ENCODE measurements around the gene THSD7B.
A peak's percentile ranks its signal among the peaks of the same experiment; 100 is the strongest.
"Not testable (repeated sequence)": the region's sequence is repeated elsewhere in the genome, so short reads cannot be mapped to it uniquely, and the experiment has no call there.

The THSD7B gene

DNA sequence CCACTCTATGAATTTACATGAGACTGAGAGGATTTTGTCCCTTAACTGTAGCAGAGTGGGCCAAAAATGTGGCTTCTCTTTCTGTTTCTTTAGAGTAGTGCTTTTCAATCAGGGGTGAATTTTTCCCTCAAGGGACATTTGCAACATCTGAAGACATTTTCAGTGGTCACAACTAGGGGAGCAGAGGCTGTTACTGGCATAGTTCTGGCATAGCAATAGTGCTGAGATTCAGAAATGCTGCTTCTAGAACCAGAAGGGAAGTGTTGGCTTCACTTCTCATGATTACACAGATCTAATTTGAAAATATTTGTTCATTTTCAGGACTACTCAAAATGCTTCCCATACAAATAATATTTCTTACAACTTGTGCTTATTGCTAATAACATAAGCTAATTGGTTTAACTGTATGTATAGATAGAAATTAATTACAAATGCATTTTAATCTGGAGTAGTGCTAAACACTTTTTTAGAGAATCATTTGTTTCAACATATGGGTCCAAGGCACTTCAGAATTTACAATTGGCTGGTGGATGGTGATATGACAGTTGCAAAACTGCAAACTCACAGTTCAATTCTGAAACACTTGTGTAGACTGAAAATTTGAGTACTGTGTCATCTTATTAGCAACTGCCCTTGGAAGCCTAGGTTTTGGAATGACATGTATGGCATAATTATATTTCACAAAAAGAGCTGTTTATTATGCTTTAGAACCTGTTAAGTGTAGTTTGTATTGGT, 526.7 kb downstream of the THSD7B start:
- DNase-seq, result no peak

DNA sequence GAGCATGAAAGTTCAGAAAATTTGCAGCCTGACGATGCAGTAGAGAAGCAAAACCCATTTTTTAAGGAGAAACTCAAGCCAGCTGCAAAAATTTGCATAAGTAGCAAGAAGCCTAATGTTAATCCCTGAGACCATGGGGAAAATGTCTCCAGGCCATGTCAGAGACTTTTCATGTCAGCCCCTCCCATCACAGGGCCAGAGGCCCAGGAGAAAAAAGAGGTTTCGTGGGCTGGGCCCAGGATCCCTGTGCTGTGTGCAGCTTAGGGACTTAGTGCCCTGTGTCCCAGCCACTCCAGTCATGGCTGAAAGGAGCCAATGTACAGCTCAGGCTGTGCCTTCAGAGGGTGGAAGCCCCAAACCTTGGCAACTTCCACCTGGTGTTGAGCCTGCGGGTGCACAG, 533.0 kb downstream of the THSD7B start:
- DNase-seq, result no peak

DNA sequence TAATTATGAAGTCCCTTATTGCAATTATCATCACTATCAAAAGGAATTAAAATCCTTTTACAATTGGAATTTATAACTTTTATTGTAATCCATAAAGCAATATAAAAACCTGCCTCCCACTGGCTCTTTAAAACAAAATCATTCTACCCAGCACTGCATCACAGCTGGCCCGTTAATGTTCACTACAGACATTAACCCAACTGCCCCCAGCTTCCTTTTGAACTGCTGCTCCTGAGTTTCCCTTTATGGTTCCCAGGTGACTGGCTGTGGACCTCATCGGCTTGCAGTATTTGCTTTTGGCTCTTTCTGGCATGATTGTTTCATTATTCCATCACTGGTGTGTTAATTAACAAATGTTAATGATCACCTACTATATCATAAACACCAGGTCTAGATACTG, 535.6 kb downstream of the THSD7B start:
- DNase-seq, result peak; percentile 50

DNA sequence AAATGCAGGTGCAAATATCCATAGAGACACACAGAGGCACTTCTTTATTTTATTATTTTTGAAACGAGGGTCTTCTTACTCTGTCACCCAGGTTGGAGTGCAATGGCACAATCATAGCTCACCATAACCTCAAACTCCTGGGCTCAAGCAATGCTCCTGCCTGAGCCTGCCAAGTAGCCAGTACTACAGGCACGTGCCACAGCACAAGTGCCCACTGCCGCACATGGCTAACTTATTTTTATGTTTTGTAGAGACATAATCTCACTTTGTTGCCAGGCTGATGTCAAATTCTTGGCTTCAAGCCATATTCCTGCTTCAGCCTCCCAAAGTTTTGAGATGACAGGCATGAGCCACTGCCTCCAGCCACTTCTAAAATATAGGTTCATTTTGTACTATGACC, 537.6 kb downstream of the THSD7B start:
- peak; percentile 1 for DNase-seq

DNA sequence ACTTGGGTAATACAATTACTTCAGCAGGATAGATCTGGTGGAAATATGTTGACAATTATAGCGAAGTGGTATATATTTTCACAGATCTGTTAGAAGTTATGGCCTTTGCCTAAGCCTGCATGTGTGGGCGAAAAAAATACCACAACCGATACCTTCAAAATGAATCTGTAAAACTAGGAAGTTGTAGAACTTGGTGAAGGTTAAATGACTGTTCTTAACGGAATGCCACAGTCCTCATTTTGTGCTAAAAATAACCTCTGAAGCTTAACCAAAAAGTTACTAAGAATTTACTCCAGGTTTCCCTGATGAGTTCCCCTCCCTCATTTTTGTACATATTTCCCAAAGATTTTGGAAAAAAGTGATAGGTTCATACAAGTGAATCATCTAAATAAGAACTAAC, 550.7 kb downstream of the THSD7B start:
- DNase-seq, result no peak

DNA sequence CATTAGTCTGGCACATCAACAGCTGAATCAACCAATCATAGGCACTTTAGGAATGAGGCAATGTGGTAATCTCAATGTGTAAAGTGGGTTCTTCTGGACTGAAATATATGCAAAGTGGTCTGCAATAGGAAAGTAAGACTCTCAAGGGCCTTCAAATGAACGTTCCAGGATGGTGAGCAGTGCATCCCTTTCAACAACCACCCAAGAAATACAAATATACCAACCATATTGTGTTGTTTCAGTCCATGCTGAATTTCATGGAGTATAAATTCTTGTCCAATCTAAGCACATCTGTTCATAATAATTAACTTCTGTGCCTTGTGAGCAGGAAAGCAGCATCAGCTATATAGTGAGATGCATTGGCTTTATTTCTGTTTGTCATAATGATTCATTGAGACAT, 556.2 kb downstream of the THSD7B start:
- peak; percentile 13 for DNase-seq

DNA sequence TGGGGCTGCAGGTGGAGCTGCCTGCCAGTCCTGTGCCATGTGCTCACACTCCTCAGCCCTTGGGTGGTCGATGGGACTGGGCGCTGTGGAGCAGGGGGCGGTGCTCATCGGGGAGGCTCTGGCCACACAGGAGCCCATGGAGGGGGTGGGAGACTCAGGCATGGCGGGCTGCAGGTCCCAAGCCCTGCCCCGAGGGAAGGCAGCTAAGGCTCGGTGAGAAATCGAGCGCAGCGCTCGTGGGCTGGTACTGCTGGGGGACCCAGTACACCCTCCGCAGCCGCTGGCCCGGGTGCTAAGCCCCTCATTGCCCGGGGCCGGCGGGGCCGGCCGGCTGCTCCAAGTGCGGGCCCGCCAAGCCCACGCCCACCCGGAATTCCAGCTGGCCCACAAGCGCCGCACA, 566.2 kb downstream of the THSD7B start:
- not testable (repeated sequence) for DNase-seq

DNA sequence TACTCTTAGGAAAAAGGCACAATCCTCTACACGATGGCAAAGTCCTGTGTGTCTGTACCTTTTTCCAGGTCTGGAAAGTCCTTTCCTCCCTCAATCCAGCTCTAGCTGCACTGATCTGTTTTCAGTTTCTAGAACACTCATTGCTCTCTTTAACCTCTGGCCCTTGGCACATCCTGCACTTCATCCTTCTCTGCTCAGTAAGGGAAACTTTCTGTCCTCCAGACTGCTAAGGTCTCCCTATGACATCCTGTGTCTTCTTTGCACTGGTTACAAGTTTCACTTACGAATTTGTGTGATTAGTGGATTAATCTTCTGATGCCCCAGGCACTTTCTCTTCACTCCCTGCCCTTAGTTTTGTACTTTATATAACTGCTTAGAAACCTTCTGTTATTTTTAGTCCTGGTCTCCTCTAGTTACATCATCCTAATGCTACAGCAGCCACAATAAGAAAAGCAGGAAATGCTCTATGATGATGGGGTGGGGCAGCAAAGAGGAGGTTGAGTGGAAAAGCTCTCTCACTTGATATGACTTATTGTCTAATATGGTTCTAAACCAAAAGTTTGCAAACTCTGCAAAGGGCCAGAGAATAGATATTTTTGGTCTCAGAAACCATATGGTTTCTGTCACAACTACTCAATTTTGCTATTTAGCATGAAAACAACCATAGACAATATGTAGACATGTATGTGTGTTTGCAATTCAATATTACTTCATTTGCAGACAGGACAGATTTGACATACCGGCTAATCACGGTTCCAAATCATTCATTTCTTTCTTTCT, 568.2 kb downstream of the THSD7B start:
- peak; percentile 13 for DNase-seq

DNA sequence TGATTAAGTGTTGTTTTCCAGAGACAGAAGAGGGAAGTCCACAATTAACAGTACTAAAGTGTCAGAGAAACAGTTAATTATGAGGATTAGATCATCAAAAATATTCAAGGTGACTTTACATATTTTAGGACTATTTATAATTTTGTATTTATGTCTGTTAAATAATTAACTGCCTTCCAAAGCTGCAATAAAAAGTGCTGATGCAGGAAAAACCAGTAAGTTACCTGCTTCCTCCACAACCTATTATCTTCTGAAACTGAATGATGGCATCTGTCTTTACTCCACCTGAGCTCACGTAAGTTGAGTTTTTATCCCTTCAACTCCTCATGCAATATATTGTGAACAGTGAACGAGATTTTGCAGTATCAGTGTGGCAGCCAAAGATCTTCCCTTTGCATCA, 570.7 kb downstream of the THSD7B start:
- DNase-seq, result no peak

DNA sequence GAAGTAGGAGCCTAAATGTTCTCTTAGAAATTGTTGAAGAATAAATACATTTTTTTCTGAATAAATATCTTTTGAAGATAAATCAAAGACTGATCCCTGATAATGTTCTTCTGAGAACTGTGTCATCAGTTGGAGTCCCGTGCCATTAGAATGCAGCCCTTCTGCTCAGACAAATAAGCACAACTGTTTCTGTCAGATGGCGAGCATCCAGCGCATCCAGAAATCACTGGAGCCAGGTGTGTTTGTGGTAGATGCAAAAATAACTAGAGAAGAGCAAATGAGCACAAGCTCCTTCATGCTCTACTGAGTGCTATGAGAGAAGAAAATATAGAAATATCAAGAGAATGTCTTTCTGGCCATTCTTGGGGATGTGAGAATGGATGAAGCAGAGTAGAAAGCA, 573.7 kb downstream of the THSD7B start:
- no peak for DNase-seq

DNA sequence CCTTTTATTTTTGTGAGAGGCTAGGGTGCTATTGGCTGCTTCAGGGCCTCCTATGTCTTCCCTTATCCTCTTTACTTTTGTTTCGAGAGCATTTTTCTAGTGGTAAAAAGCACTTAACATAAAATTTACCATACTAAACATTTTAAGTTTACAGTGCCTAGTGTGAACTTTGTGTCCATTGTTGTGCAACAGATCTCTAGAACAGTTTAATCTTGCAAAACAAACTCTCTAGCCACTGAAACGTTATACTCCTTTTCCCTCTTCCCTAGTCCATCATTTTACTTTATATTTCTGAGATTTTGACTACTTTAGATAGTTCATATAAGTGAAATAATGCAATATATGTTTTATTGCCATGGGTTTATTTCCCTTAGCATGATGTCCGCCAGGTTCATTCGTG, 580.6 kb downstream of the THSD7B start:
- no peak for DNase-seq

DNA sequence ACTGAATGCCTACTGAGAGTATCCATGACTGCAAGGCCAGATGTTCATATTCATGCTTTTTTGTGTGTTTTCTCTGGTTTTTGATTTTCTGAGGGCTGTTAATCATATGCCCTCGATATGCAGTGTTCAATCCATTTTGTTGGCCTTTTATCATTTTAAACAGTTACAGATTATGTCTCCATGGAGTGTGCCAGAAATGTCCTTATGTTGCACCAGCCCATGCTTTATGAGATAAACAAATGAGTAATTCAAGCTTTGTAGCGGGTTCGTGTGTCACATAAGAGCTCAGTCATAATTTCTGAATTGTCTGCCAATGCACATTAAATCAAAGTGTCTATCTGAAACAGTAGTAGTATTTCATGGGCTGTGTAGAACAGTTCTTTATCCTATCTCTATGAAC, 583.0 kb downstream of the THSD7B start:
- DNase-seq, result peak; percentile 25

DNA sequence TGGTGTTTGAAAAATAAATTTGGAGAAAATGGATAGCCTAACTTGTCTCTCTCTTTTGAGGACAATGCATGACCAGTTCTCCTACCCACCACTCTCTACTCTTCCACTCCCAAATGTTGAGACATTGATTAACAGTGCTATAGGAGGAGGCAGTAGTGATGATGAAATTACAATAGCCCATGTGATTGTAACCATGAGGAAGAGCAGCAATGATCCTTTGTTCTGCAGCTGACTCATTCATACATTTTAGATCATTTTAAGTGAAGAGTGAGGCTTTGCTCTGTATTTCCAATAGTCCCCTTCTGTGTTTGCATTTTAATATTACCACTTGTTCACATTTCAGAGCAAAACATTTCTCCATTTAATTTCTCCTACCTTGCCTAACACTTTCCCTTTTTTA, 592.3 kb downstream of the THSD7B start:
- no peak for DNase-seq

DNA sequence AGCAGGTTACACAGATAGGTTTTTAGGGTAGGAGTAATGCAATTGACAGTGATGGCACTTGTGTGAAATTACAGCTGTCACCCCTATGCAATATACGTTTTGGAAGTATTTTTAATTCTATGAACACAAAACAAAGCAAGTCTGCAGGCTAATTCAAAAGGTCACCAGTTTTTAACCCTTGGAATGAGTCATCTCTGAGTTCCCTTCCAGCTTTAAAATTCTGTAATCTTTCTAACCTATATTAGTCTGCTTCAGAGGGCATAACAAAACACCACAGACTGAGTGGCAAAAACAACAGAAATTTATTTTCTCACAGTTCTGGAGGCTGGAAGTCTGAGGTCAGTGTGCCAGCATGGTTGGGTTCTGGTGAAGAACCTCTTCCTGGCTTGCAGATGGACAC, 602.0 kb downstream of the THSD7B start:
- DNase-seq, result peak; percentile 4

DNA sequence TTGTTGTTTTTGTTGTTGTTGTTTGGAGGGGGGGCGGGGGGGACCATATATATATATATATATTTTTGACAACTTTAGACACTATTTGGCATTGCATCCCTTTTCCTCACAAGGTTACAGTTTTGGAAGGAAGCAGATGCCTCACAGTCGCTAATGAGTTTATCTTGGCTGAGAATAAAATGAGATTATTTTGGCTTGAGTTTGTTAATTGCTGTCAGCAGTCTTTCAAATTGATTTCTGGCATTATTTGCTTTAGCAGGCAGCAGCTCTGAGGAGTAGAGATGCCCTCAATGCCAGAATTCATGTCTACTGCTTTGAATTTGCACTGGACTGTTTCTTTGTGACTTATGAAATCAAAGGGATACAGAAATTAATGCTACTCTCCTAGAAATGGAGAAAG, 603.8 kb downstream of the THSD7B start:
- peak; percentile 8 for DNase-seq

DNA sequence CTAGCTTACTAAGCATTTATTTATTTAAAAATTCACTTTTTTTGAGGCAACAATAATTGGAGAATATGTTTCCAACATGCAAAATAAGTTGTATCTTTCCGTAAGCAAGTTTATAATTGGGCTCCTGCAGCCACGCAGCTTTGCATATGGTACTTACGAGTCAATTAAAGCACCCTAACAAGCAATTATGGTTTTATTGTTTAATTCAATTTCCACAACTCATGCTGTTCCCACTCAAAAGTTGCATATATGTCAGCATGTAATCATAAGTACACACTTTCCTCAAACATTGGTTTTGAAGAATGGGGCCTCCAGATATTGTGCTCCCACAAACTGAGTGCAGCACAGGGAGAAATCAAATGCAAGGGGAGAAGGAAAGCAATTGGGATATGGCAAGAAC, 613.8 kb downstream of the THSD7B start:
- peak; percentile 46 for DNase-seq

DNA sequence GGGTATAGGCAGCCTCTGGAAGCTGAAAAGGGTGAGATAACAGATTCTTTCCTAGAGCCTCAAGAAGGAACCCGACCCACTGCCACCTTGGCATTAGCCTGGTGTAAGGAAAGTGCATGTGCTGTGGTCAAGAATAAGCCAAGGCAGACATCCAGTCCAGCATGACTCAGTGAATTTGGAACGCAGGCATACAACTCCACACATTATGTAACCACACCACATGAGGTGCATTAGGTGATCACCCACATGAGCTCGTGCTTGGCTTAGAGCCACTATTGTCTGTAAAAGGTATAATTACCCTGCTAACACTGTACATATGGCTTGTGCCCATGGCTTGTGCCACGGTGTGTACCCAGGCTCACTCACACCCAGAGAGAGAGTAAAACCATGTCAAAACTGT, 615.3 kb downstream of the THSD7B start:
- peak; percentile 75 for DNase-seq

DNA sequence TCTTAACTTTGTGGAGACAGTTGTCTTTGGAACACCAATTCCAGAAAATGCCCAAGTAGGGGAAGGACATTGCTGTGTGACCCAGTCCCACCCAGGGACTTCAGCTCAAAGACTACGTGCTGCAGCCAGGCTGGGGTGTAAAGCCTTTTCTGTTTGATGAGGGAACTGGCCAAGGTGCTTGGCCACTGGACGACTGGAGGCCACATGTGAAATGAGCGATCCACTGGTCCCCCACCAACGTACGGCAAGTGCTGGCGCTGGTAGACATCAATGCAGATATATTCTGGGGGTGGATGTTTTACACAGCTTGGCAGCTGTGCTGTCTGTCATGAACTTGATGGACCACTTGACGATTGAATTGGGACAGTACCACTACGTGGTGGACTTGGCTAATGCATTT, 616.4 kb downstream of the THSD7B start:
- no peak for DNase-seq

DNA sequence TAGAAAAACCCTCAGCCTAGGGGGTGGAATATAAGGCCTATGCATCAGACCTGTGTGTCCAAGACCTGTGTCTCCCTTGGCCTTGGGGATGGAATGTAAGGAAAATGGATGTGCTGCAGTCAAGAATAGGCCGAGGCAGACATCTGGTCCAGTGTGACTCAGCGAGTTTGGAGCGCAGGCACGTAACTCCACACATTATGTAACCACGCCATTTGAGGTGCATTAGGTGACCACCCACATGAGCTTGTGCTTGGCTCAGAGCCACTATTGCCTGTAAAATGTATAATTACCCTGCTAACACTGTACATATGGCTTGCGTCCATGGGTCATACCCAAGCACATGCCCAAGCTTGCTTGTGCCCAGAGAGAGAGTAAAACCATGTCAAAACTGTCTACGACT, 618.0 kb downstream of the THSD7B start:
- DNase-seq, result peak; percentile 31

DNA sequence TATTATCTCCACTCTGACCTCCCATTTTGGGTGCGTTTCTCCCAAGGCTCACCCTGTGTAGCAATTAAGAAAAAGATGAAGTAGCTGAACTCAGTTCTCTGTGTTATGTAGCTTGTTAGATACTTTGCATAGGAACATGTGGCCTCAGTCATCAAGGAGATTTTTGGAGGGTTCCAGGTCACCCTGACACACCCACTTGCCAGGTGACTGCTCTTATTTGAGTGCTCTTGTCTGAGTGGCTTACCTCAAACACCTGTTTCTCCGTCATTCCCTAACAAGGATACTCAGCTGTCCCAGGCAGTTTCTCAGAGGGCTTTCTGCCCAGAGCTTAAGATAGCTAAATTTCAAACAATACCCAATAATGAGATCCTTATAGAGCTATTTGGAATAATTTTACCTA, 621.7 kb downstream of the THSD7B start:
- no peak for DNase-seq

DNA sequence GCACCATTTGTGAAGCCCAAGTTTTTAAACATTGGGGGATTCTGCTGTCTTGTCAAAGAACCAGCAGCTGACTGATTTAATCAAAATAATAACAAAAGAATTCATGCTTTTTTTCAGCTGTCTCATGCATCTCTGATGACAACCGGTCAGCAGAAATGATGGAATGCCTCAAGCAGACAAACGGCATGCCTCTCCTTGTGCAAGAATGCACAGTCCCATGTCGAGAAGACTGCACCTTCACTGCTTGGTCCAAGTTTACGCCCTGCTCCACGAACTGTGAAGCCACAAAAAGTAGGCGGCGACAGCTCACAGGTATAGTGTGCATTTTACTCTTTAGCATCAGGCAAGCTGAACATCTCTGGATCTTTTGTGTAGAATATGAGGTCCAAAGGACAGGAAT, 640.2 kb downstream of the THSD7B start:
- DNase-seq, result no peak

DNA sequence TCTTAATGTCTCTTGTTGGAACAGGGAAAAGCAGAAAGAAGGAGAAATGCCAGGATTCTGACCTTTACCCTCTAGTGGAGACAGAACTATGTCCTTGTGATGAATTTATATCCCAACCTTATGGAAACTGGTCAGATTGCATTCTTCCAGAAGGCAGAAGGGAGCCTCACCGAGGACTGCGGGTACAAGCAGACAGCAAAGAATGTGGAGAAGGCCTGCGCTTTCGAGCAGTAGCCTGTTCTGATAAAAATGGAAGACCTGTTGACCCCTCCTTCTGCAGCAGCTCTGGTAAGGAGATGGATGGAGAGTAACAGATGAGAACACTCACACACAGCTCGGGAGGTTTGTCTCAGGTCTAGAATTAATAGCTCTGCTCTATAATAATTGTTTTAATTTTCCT, 646.2 kb downstream of the THSD7B start:
- no peak for DNase-seq

DNA sequence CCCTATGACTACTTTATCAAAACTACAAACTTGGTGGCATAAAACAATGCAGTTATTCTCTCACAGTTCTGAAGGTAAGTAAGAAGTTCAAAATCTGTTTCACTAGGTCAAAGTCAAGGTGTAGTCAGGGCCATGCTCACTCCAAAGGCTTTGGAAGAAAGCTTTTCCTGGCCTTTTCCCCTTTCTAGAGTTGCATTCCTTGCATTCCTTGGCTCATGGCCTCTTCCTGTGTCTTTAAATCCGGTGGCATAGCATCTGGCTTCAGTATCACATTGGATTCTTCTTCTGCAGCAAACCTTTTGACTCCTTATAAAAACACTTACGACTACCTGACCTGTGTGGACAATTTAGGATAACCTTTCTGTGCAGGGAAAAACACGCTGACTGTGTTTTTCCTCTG, 655.4 kb downstream of the THSD7B start:
- no peak for DNase-seq

DNA sequence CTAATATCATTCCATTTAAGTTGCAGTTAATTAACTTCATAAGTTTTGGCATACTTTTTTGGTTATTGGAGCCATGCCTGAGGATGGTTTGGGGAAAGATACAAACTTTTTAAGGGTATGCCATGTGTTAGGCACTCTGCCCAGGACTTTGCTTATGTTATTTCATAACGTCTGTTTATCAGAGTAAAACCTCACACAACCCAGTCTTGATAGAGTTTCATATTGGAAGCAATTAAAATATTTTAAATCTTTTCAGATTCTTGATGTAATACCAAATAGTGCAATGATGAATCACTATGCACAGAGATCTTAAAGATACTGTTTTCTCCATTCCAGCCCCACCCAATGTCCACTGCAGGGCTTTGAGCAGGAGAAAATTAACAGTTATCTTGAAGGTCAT, 669.8 kb downstream of the THSD7B start:
- no peak for DNase-seq

DNA sequence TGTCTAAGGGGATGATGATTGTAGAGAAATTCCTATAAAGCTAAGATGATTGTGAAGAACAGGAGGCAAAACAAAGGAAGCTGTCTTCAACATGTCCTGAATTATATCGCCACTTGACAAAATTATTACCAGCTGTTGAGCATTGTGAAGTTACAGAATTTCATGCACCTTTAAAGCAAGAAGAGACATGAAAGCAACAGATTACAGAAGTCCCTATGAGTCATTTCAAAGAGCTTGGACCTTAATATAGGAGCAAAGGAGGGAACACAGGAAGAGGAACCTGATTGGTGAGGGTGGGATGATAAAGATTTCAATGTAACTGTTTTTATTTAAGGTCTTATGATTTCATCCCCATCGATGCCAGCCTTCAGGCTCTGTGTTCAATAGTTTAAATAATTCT, 672.0 kb downstream of the THSD7B start:
- no peak for DNase-seq

All from NCI-H69 (cell line).